PC-3 (cell line): ENCODE results near the gene CACNA1A.

Experiments
- EZH2phosphoT487 ChIP-seq: fragments of 300-600 bp; sonication (generic); IDR thresholded peaks from 2 replicates; pipeline ENCODE4 v1.6.1; 2018; ENCODE audit warnings: mild to moderate bottlenecking, antibody characterized with exemption, low read length, borderline replicate concordance
- TF ChIP-seq, protein P1 (sequence below): fragments of 300-600 bp; sonication (generic); conservative IDR thresholded peaks from 2 replicates; pipeline ENCODE4 v1.5.1; 2017; ENCODE audit warnings: antibody characterized with exemption, low read depth, mild to moderate bottlenecking, low read length

DNA sequence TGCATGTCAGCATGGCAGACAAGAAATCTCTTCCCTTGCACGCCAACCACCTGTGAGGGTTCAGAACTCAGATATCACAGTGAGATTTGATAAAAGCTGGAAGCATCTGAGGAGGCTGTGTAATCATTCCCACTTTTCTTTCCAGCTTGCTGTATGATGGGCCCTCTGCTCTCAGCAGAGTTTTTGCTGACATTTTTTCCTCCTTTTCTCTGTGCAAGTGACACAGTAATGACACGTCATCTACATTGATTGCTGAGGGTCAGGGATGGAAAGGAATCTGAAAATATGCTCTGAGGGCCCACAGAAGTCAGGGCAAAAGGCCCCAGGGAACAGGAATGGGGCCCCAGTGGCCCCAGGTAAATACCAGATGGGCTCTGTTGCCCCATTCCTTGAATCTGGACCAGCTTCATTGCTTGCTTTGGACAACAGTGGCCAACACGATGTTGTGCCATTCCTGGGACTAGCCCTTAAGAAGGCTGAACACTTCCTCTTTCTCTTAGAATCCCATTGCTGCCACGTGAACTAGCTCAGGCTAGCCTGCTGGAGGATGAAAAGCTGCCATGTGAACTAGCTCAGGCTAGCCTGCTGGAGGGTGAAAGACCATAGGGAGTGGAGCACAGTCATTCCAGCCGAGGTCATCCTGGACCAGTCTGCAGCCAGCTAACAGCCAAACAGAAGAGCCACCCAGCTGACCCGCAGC is 68.2 kb downstream of the CACNA1A start:
- TF ChIP-seq, protein P1, sequence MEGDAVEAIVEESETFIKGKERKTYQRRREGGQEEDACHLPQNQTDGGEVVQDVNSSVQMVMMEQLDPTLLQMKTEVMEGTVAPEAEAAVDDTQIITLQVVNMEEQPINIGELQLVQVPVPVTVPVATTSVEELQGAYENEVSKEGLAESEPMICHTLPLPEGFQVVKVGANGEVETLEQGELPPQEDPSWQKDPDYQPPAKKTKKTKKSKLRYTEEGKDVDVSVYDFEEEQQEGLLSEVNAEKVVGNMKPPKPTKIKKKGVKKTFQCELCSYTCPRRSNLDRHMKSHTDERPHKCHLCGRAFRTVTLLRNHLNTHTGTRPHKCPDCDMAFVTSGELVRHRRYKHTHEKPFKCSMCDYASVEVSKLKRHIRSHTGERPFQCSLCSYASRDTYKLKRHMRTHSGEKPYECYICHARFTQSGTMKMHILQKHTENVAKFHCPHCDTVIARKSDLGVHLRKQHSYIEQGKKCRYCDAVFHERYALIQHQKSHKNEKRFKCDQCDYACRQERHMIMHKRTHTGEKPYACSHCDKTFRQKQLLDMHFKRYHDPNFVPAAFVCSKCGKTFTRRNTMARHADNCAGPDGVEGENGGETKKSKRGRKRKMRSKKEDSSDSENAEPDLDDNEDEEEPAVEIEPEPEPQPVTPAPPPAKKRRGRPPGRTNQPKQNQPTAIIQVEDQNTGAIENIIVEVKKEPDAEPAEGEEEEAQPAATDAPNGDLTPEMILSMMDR = no peak
- TF ChIP-seq EZH2phosphoT487 = no peak
